ENCODE data around the gene CRADD.

- TF ChIP-seq CTCF (conservative IDR thresholded peaks at IDR 0.05 in 1 of 2, IDR thresholded peaks at IDR 0.05 in 1 of 2; ENCODE audit: extremely low read depth in 1 of 2, insufficient read depth in 1 of 2, low read depth in 1 of 2, low read length in 2 of 2), result no peak
- no peak for TF ChIP-seq EZH2 (IDR thresholded peaks at IDR 0.05; ENCODE audit: borderline replicate concordance, low read length)
These were observed 185.2 kb downstream of the CRADD start for GRCh38 chr12:93862424-93862823.

Measured in mammary epithelial cell (primary cell).